Gastrocnemius medialis (tissue), 4 donors: ENCODE results near the gene GRID2.

Experiments used
- POLR2A ChIP-seq, 2 donors: fragments of 450-650 bp; IDR thresholded peaks; one replicate each; pipeline ENCODE4 v1.6.1; 2017; ENCODE audit warnings: antibody characterized with exemption in 2 of 2, mild to moderate bottlenecking in 2 of 2, moderate library complexity in 2 of 2
- TF ChIP-seq, protein P1 (sequence below), 5 experiments: fragments of 450-650 bp in 3 of 5; fragments of 200-600 bp in 2 of 5; sonication (generic) in 2 of 5; IDR thresholded peaks in 4 of 5; conservative IDR thresholded peaks in 1 of 5; 1 replicate in 4 of 5; 2 replicates in 1 of 5; pipeline ENCODE4 v1.5.1; 2016 to 2019; ENCODE audit warnings: antibody characterized with exemption in 5 of 5, mild to moderate bottlenecking in 3 of 5, moderate library complexity in 3 of 5

DNA sequence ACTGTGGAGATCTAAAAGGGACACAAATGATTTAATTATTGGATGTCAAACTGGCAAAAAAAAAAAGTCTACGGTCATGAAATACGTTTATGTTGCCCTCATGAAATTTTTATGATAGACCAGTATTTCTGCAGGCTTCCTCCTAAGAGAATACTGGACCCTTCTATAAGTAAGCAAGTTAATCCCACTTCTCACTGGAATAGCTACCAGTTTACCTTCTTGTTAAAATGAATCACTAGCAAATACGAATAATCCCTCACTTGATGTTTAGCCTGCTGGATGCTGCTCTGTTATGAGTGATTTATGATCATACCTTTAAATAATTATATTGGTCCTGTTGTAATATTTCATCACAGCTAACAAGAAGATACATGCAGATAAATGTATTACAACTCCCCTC, 39.6 kb upstream of the GRID2 start:
- TF ChIP-seq POLR2A (IDR thresholded peaks at IDR 0.05), result no peak
- TF ChIP-seq, protein P1, sequence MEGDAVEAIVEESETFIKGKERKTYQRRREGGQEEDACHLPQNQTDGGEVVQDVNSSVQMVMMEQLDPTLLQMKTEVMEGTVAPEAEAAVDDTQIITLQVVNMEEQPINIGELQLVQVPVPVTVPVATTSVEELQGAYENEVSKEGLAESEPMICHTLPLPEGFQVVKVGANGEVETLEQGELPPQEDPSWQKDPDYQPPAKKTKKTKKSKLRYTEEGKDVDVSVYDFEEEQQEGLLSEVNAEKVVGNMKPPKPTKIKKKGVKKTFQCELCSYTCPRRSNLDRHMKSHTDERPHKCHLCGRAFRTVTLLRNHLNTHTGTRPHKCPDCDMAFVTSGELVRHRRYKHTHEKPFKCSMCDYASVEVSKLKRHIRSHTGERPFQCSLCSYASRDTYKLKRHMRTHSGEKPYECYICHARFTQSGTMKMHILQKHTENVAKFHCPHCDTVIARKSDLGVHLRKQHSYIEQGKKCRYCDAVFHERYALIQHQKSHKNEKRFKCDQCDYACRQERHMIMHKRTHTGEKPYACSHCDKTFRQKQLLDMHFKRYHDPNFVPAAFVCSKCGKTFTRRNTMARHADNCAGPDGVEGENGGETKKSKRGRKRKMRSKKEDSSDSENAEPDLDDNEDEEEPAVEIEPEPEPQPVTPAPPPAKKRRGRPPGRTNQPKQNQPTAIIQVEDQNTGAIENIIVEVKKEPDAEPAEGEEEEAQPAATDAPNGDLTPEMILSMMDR (IDR thresholded peaks at IDR 0.05 in 4 of 5, conservative IDR thresholded peaks at IDR 0.05 in 1 of 5), result no peak
